HepG2 (cell line): ENCODE measurements around the gene RAC3. TPM values are rescaled to one million over a fixed set of nuclear protein-coding genes. Genes with fewer than 3 reads are reported as not detected.

Experiments
- BRD4 ChIP-seq: sonication (generic); formaldehyde crosslinking; IDR thresholded peaks from 2 replicates; pipeline ENCODE4 v1.4.0; 2020; ENCODE audit warnings: missing genetic modification reagents
- CCDC6 ChIP-seq: sonication (generic); formaldehyde crosslinking; IDR thresholded peaks from 2 replicates; pipeline ENCODE4 v1.8.1; 2022; ENCODE audit warnings: mild to moderate bottlenecking, missing genetic modification reagents, moderate library complexity
- FLYWCH1 ChIP-seq: sonication (generic); formaldehyde crosslinking; IDR thresholded peaks from 2 replicates; pipeline ENCODE4 v1.8.1; 2023; ENCODE audit warnings: mild to moderate bottlenecking, missing genetic modification reagents
- FOXC1 ChIP-seq: sonication (generic); formaldehyde crosslinking; IDR thresholded peaks from 2 replicates; pipeline ENCODE4 v1.8.0; 2022; ENCODE audit warnings: mild to moderate bottlenecking, missing genetic modification reagents, borderline replicate concordance
- GZF1 ChIP-seq: sonication (generic); formaldehyde crosslinking; IDR thresholded peaks from 2 replicates; pipeline ENCODE4 v1.5.1; 2020; ENCODE audit warnings: mild to moderate bottlenecking, missing genetic modification reagents
- MTF1 ChIP-seq: sonication (generic); formaldehyde crosslinking; IDR thresholded peaks from 2 replicates; pipeline ENCODE4 v1.5.0; 2020; ENCODE audit warnings: missing genetic modification reagents
- POLR2A ChIP-seq, 2 experiments: IDR thresholded peaks; 2 replicates each; pipeline ENCODE4 v1.6.1; 2011; ENCODE audit warnings: low read depth in 2 of 2, low read length in 2 of 2, mild to moderate bottlenecking in 1 of 2, moderate library complexity in 1 of 2; ENCODE audit not compliant: insufficient read depth in 1 of 2
- SP140L ChIP-seq: sonication (generic); formaldehyde crosslinking; IDR thresholded peaks from 2 replicates; pipeline ENCODE4 v1.4.0; 2020; ENCODE audit warnings: missing genetic modification reagents, borderline replicate concordance
- TCF12 ChIP-seq, 2 experiments: fragments of 450-650 bp in 1 of 2; sonication (generic) in 1 of 2; formaldehyde crosslinking in 1 of 2; IDR thresholded peaks; 2 replicates each; pipeline versions ENCODE4 v1.6.1 to v1.8.0; 2017 to 2022; ENCODE audit warnings: antibody characterized with exemption in 1 of 2, mild to moderate bottlenecking in 1 of 2, missing genetic modification reagents in 1 of 2, moderate library complexity in 1 of 2
- U2AF1 ChIP-seq: fragments of 200-400 bp; formaldehyde crosslinking; optimal IDR thresholded peaks from 2 replicates; pipeline ENCODE3; 2017; ENCODE audit warnings: mild to moderate bottlenecking, low read depth, low read length
- ZFP1 ChIP-seq: IDR thresholded peaks from 2 replicates; pipeline ENCODE4 v1.6.1; 2016
- ZMYM3 ChIP-seq: sonication (generic); formaldehyde crosslinking; IDR thresholded peaks from 2 replicates; pipeline ENCODE4 v1.5.1; 2020; ENCODE audit warnings: mild to moderate bottlenecking, missing genetic modification reagents
- ZNF33A ChIP-seq: sonication (generic); formaldehyde crosslinking; IDR thresholded peaks from 2 replicates; pipeline ENCODE4 v1.5.1; 2020; ENCODE audit warnings: missing genetic modification reagents, mild to moderate bottlenecking, moderate library complexity, borderline replicate concordance
- ZNF383 ChIP-seq: sonication (generic); formaldehyde crosslinking; IDR thresholded peaks from 2 replicates; pipeline ENCODE4 v1.4.0; 2020; ENCODE audit warnings: missing genetic modification reagents, mild to moderate bottlenecking, borderline replicate concordance
- ZNF589 ChIP-seq: sonication (generic); formaldehyde crosslinking; conservative IDR thresholded peaks from 2 replicates; pipeline ENCODE4 v1.8.0; 2022; ENCODE audit warnings: mild to moderate bottlenecking, moderate library complexity, missing genetic modification reagents
- ZNF761 ChIP-seq: sonication (generic); formaldehyde crosslinking; conservative IDR thresholded peaks from 2 replicates; pipeline ENCODE4 v1.4.0; 2020; ENCODE audit warnings: mild to moderate bottlenecking, missing genetic modification reagents
- ZNF772 ChIP-seq: sonication (generic); formaldehyde crosslinking; IDR thresholded peaks from 2 replicates; pipeline ENCODE4 v1.5.0; 2020; ENCODE audit warnings: mild to moderate bottlenecking, missing genetic modification reagents
- ZNF883 ChIP-seq: sonication (generic); formaldehyde crosslinking; IDR thresholded peaks from 2 replicates; pipeline ENCODE4 v1.5.1; 2020; ENCODE audit warnings: mild to moderate bottlenecking, missing genetic modification reagents; ENCODE audit errors: not compliant biosample characterization
- polyA plus RNA-seq, 8 experiments: library from polyadenylated mRNA; depleted of rRNA in 3 of 8; stranded (reverse) in 7 of 8; unstranded in 1 of 8; fragments of >200 nt; fragmentation: Illumina TruSeq in 4 of 8; extraction: Trizol in 4 of 8; gene quantifications; 2 replicates each; pipeline versions ENCODE4 v1.2.1 to v1.2.3, GENCODE V29; 2011 to 2016; ENCODE audit warnings: low read depth in 4 of 8, missing spikeins in 1 of 8, mixed read lengths in 1 of 8; ENCODE audit not compliant: insufficient read depth in 1 of 8
- total RNA-seq, 5 experiments: library from RNA; depleted of rRNA; stranded (reverse); fragments of >200 nt; fragmentation: Illumina TruSeq; extraction: Trizol; gene quantifications; 2 replicates each; pipeline ENCODE4 v1.2.3, GENCODE V29; 2016; ENCODE audit warnings: low read depth in 1 of 5
- TF ChIP-seq, protein P1 (sequence below): sonication (generic); formaldehyde crosslinking; IDR thresholded peaks from 2 replicates; pipeline ENCODE4 v1.9.0; 2021; ENCODE audit warnings: missing genetic modification reagents, mild to moderate bottlenecking, borderline replicate concordance
- TF ChIP-seq, protein P2 (sequence below): IDR thresholded peaks from 2 replicates; pipeline ENCODE4 v1.6.1; 2012; ENCODE audit warnings: inconsistent platforms
- TF ChIP-seq, protein P3 (sequence below): fragments of 450-650 bp; IDR thresholded peaks from 2 replicates; pipeline ENCODE4 v1.6.1; 2017

Gene RAC3
- total and polyA plus RNA-seq, 2 of the 13 experiments (the other 11 are each of a cell fraction or from before 2014, with no cell fraction given): 10.5 to 21.3 TPM

DNA sequence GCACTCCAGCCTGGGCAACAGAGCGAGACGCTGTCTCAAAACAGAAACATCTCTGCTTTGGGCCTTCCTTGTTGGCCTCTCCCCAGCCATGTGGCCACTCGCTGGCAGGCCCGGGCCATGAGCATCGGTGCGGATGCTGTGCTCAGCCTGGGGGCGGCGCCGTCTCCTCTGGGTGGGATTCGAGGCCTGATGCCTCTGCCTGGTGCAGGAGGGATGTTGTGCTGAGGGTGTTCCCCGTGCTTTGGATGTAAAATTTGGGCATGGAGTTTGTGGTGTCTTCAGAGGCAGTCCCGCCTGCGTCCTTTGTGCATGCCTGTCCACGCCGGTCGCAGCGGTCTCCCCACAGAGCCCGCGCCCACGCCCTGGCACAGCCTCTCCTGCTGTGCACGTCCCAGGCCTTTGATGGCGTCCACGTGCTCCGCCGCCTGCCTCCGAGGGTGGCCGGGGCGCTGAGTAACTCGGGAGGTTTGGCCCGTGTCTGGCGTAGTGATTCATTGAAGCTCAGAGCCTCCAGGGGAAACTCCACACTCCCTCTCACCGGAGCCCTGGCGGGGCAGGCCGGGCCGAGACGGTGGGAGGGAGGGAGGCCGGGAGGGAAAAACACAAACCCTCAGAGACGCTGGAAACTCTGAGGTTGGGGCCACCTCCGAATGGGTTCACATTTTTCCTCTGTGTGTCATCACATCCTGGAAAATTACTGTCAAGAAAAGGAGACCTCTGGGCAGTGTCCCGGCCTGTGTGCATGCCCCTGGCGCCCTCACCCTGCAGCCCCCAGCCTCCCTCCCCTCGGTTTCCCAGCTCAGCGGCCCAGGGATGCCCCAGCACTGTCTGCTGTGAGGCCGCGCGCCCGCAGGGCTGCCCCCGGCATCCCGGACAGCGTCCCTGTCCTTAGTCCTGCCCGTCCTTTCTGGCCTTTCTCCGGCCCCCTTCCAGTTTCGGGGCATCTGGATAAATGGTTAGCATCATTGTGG is 27.8 kb upstream of the RAC3 start (continued):
- TF ChIP-seq, protein P1, sequence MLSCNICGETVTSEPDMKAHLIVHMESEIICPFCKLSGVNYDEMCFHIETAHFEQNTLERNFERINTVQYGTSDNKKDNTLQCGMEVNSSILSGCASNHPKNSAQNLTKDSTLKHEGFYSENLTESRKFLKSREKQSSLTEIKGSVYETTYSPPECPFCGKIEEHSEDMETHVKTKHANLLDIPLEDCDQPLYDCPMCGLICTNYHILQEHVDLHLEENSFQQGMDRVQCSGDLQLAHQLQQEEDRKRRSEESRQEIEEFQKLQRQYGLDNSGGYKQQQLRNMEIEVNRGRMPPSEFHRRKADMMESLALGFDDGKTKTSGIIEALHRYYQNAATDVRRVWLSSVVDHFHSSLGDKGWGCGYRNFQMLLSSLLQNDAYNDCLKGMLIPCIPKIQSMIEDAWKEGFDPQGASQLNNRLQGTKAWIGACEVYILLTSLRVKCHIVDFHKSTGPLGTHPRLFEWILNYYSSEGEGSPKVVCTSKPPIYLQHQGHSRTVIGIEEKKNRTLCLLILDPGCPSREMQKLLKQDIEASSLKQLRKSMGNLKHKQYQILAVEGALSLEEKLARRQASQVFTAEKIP (CRISPR knock-in tag): no peak
- TF ChIP-seq BRD4 (CRISPR knock-in tag) (peak; percentile 72; the same call in 1 of the 2 replicates), U2AF1 (peak; percentile 70), ZNF589 (CRISPR knock-in tag) (peak; percentile 57; the same call in 1 of the 2 replicates), SP140L (CRISPR knock-in tag) (no peak), ZNF33A (CRISPR knock-in tag) (no peak), TCF12 (IDR thresholded peaks at IDR 0.05) (no peak), TCF12 (CRISPR knock-in tag; IDR thresholded peaks at IDR 0.05) (no peak), ZNF383 (CRISPR knock-in tag) (peak; percentile 79; the same call in 1 of the 2 replicates), ZFP1 (CRISPR knock-in tag) (no peak; the same call in 1 of the 2 replicates), FOXC1 (peak; percentile 72), FLYWCH1 (CRISPR knock-in tag) (0 out of 2 replicates have a peak, but pooled peaks have one; percentile 70), ZMYM3 (CRISPR knock-in tag) (no peak), ZNF883 (CRISPR knock-in tag) (peak; percentile 90), GZF1 (CRISPR knock-in tag) (no peak; the same call in 1 of the 2 replicates), ZNF772 (CRISPR knock-in tag) (peak; percentile 97), ZNF761 (CRISPR knock-in tag) (peak; percentile 49; the same call in 1 of the 2 replicates), CCDC6 (CRISPR knock-in tag) (peak; percentile 50; the same call in 1 of the 2 replicates), POLR2A (IDR thresholded peaks at IDR 0.05; ENCODE audit: insufficient read depth in 1 of 2, low read depth in 2 of 2, low read length in 2 of 2) (no peak), MTF1 (no peak)
- TF ChIP-seq, protein P2, sequence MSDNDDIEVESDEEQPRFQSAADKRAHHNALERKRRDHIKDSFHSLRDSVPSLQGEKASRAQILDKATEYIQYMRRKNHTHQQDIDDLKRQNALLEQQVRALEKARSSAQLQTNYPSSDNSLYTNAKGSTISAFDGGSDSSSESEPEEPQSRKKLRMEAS: no peak
- TF ChIP-seq, protein P3, sequence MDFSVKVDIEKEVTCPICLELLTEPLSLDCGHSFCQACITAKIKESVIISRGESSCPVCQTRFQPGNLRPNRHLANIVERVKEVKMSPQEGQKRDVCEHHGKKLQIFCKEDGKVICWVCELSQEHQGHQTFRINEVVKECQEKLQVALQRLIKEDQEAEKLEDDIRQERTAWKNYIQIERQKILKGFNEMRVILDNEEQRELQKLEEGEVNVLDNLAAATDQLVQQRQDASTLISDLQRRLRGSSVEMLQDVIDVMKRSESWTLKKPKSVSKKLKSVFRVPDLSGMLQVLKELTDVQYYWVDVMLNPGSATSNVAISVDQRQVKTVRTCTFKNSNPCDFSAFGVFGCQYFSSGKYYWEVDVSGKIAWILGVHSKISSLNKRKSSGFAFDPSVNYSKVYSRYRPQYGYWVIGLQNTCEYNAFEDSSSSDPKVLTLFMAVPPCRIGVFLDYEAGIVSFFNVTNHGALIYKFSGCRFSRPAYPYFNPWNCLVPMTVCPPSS: no peak
